NCI-H2081 (cell line): Measurements from ENCODE around the gene SIVA1.
"Not testable (repeated sequence)": the region's sequence is repeated elsewhere in the genome, so short reads cannot be mapped to it uniquely, and the experiment has no call there.

Source experiments
- DNase-seq, 2 experiments: peaks; one replicate each; lab custom pipeline; 2025; lab: John Stamatoyannopoulos, UW

Gene SIVA1

GRCh38 chr14:104721505-104722431 lies 31.2 kb upstream of the SIVA1 start:
- no peak for DNase-seq

GRCh38 chr14:104722938-104723650 lies 29.9 kb upstream of the SIVA1 start:
- DNase-seq, result no peak

- no peak for DNase-seq
These were observed 29.1 kb upstream of the SIVA1 start, which contains the start of gene ADSS1 for GRCh38 chr14:104723651-104724406. Gene ADSS1, plus strand, starts transcription at chr14:104724229. Its CDS starts 42 bp downstream, at chr14:104724271.

GRCh38 chr14:104724407-104724980 lies 28.5 kb upstream of the SIVA1 start:
- DNase-seq, result no peak

- no peak for DNase-seq
These were observed 27.8 kb upstream of the SIVA1 start for GRCh38 chr14:104724981-104725771.

GRCh38 chr14:104725772-104726548 lies 27.0 kb upstream of the SIVA1 start:
- no peak for DNase-seq

GRCh38 chr14:104726600-104727451 lies 26.1 kb upstream of the SIVA1 start:
- DNase-seq, result no peak

GRCh38 chr14:104728631-104729030 lies 24.3 kb upstream of the SIVA1 start:
- no peak for DNase-seq

- DNase-seq, result not testable (repeated sequence)
These were observed 23.6 kb upstream of the SIVA1 start for GRCh38 chr14:104729176-104729834.

GRCh38 chr14:104729835-104730181 lies 23.1 kb upstream of the SIVA1 start:
- no peak for DNase-seq

GRCh38 chr14:104730487-104730886 lies 22.5 kb upstream of the SIVA1 start:
- no peak for DNase-seq

- no peak for DNase-seq
These were observed 21.3 kb upstream of the SIVA1 start for GRCh38 chr14:104731320-104732294.

GRCh38 chr14:104732355-104732804 lies 20.6 kb upstream of the SIVA1 start:
- no peak for DNase-seq

GRCh38 chr14:104732931-104733681 lies 19.8 kb upstream of the SIVA1 start:
- DNase-seq, result no peak

- no peak for DNase-seq
These were observed 18.8 kb upstream of the SIVA1 start for GRCh38 chr14:104734051-104734587.

GRCh38 chr14:104734601-104734990 lies 18.4 kb upstream of the SIVA1 start:
- no peak for DNase-seq
